T-cell (primary cell): ENCODE measurements around the gene CXCL6. TPM values are rescaled to one million over a fixed set of nuclear protein-coding genes. Genes with fewer than 3 reads are reported as not detected.

Experiments
- ATAC-seq, 4 experiments: fragments of 200-7000 bp in 3 of 4; fragments of 150-1000 bp in 1 of 4; cut with Tn5 transposase; replicated peaks in 1 of 4; 1 replicate in 3 of 4; 2 replicates in 1 of 4; pipeline ENCODE4 v1.10.0; 2021; ENCODE audit warnings: moderate library complexity in 3 of 4, mild to moderate bottlenecking in 2 of 4, moderate number of reproducible peaks in 1 of 4
- CTCF ChIA-PET, 2 donors: fragments of 300-600 bp; sonication (Branson Sonifier 250); formaldehyde crosslinking; loops; one replicate each; lab custom pipeline; 2022; ENCODE audit warnings: antibody characterized with exemption in 2 of 2; lab: Charles Lee
- POLR2A ChIA-PET, 2 donors: fragments of 300-600 bp; sonication (Branson Sonifier 250); formaldehyde crosslinking; loops; one replicate each; lab custom pipeline; 2022; ENCODE audit warnings: antibody characterized with exemption in 2 of 2; lab: Charles Lee
- DNase-seq, 35 experiments: peaks; one replicate each; pipeline versions ENCODE4 v3.0.0 to v3.0.0-alpha.2; 2013 to 2023
- H3K27ac ChIP-seq: one replicate; pipeline ENCODE4 v1.5.1; 2013; ENCODE audit warnings: low read length
- H3K27me3 ChIP-seq, 2 experiments: replicated peaks in 1 of 2; 1 replicate in 1 of 2; 2 replicates in 1 of 2; pipeline versions ENCODE4 v1.6.1 to v1.7.0; 2013; ENCODE audit warnings: low read length in 1 of 2, mixed read lengths in 1 of 2; ENCODE audit not compliant: control insufficient read depth in 2 of 2, insufficient read depth in 2 of 2; ENCODE audit errors: extremely low read depth in 1 of 2
- H3K36me3 ChIP-seq, 2 donors: 1 replicate in 1 of 2; 2 replicates in 1 of 2; pipeline versions ENCODE4 v1.6.1 to v1.7.0; 2013; ENCODE audit warnings: low read length in 1 of 2; ENCODE audit not compliant: control insufficient read depth in 2 of 2, insufficient read depth in 1 of 2; ENCODE audit errors: extremely low read depth in 1 of 2
- H3K4me1 ChIP-seq, 2 experiments: 1 replicate in 1 of 2; 2 replicates in 1 of 2; pipeline versions ENCODE4 v1.6.1 to v1.7.0; 2013; ENCODE audit warnings: low read length in 2 of 2, mixed read lengths in 1 of 2; ENCODE audit not compliant: insufficient read depth in 2 of 2, control insufficient read depth in 1 of 2; ENCODE audit errors: extremely low read depth in 1 of 2
- H3K4me3 ChIP-seq, 2 donors: 1 replicate in 1 of 2; 2 replicates in 1 of 2; pipeline versions ENCODE4 v1.5.1 to v1.7.0; 2013; ENCODE audit warnings: mild to moderate bottlenecking in 2 of 2, low read length in 1 of 2, moderate library complexity in 1 of 2; ENCODE audit not compliant: control insufficient read depth in 1 of 2; ENCODE audit errors: extremely low read depth in 1 of 2
- H3K9me3 ChIP-seq: 2 replicates; pipeline ENCODE4 v1.7.0; 2013
- H3K27ac Mint-ChIP-seq, 2 donors: one replicate each; pipeline ENCODE4 v1.8.0; 2020 to 2021; ENCODE audit warnings: mild to moderate bottlenecking in 2 of 2, mixed read lengths in 2 of 2
- H3K27me3 Mint-ChIP-seq, 2 donors: one replicate each; pipeline ENCODE4 v1.8.0; 2021 to 2022; ENCODE audit warnings: mixed read lengths in 2 of 2
- H3K36me3 Mint-ChIP-seq: one replicate; pipeline ENCODE4 v1.8.0; 2021; ENCODE audit warnings: mixed read lengths
- H3K4me1 Mint-ChIP-seq, 3 donors: one replicate each; pipeline ENCODE4 v1.8.0; 2020 to 2022; ENCODE audit warnings: mixed read lengths in 3 of 3, mild to moderate bottlenecking in 1 of 3
- H3K4me3 Mint-ChIP-seq, 3 donors: one replicate each; pipeline ENCODE4 v1.8.0; 2020 to 2022; ENCODE audit warnings: mild to moderate bottlenecking in 3 of 3, mixed read lengths in 3 of 3, moderate library complexity in 3 of 3
- H3K9me3 Mint-ChIP-seq, 3 donors: one replicate each; pipeline ENCODE4 v1.8.0; 2020 to 2022; ENCODE audit warnings: mixed read lengths in 3 of 3
- WGBS: methylation state at CpG from one replicate; pipeline ENCODE4 v1.1.5; 2013; ENCODE audit warnings: missing lambda C conversion rate; ENCODE audit not compliant: insufficient coverage; 5-methylcytosine and 5-hydroxymethylcytosine counted together
- total RNA-seq, 35 experiments: library from RNA in 6 of 35; stranded (reverse) in 6 of 35; fragments of 120-200 nt in 1 of 35; gene quantifications; one replicate each; pipeline versions ENCODE4 v1.2.1 to v1.2.4 and lab custom pipeline; 2013 to 2026

The CXCL6 gene
- total RNA-seq, 5 donors from 2014 or later (not counting 1 experiment from before 2014, with no cell fraction given): not detected

DNA sequence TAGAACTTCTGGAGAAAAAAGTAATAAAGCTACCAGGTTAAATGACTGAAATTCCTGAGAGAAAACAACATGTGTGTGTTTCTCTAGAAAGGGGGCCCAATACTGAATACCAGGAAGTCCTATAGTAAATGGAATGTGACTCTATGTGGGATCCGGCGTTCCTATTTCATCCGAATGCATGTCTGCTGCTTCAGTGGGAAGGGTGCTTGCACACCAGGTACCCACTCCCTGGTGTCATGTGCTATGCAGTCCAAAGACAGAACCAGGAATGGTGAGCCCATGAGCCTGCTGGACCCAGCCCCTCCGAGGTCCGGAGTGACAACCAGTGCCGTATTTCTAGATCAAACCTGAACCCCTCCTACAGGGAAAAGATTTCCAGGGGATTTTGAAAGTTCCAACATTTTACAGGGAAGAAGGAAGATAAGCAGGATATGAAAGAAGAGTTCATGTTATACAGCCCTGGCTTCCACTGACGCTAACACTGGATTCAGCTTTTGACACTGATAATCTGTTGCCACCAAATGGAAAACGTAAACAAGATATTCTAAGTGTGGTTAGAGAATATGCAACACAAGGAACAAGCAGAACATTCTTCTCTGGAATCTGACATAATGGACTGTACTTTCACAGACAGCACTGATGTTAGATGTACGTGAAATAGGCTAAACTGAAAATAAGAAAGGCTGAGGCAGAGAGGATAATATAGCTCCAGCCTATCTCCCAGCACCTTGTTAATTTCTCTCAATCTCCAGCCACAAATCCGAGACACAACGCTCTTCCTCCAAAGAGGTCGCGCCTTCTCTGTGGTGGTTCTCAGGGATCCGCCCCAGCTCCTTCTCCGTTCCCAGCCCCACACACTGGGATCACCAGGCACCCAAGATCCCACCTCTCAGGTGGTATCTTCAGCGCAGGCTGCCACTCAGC is 32.0 kb downstream of the CXCL6 start:
- Histone ChIP-seq H3K27ac (no peak overlapping the region), H3K4me3 (no peak overlapping the region), H3K27me3 (peaks cover 0 to 14% of the 10 kb centered on the region in 2 experiments), H3K9me3 (no peaks in the 10 kb centered on the region), H3K4me1 (peaks cover 0 to 4% of the 10 kb centered on the region in 2 experiments), H3K36me3 (no peaks in the 10 kb centered on the region)
- H3K4me1 Mint-ChIP-seq: peaks cover 0 to 6% (median 4%) of the 10 kb centered on the region in 3 donors
- no peaks in the 10 kb centered on the region for H3K9me3 Mint-ChIP-seq
- H3K36me3 Mint-ChIP-seq: no peaks in the 10 kb centered on the region
- no peak overlapping the region for H3K27ac Mint-ChIP-seq
- DNase-seq (no peak), ATAC-seq (no peak)
- 34% methylated on average over 8 of the region's 16 CpGs for WGBS
- H3K27me3 Mint-ChIP-seq: peaks cover 18 to 20% of the 10 kb centered on the region in 2 donors
- ChIA-PET CTCF (no interaction called here), POLR2A (no interaction called here)
- no peak overlapping the region for H3K4me3 Mint-ChIP-seq

DNA sequence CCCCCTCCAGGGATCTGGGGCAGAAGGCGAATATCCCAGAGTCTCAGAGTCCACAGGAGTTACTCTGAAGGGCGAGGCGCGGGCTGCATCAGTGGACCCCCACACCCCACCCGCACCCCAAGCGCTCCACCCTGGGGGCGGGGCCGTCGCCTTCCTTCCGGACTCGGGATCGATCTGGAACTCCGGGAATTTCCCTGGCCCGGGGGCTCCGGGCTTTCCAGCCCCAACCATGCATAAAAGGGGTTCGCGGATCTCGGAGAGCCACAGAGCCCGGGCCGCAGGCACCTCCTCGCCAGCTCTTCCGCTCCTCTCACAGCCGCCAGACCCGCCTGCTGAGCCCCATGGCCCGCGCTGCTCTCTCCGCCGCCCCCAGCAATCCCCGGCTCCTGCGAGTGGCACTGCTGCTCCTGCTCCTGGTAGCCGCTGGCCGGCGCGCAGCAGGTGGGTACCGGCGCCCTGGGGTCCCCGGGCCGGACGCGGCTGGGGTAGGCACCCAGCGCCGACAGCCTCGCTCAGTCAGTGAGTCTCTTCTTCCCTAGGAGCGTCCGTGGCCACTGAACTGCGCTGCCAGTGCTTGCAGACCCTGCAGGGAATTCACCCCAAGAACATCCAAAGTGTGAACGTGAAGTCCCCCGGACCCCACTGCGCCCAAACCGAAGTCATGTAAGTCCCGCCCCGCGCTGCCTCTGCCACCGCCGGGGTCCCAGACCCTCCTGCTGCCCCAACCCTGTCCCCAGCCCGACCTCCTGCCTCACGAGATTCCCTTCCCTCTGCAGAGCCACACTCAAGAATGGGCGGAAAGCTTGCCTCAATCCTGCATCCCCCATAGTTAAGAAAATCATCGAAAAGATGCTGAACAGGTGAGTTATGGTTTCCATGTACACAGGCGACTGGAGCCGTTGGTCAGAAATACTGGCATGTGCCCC is 32.9 kb downstream of the CXCL6 start, which contains the start of gene CXCL1:
Gene CXCL1, plus strand, starts transcription at position 264 of the 926 bp plus-strand sequence. Its CDS starts 78 bp downstream, at position 342.
- H3K4me1 Mint-ChIP-seq: peaks cover 0 to 6% (median 4%) of the 10 kb centered on the region in 3 donors
- peaks cover 18 to 20% of the 10 kb centered on the region in 2 donors for H3K27me3 Mint-ChIP-seq
- 9% methylated on average over 55 of the region's 61 CpGs for WGBS
- Histone ChIP-seq H3K27me3 (peaks cover 0 to 14% of the 10 kb centered on the region in 2 experiments), H3K36me3 (no peaks in the 10 kb centered on the region), H3K4me3 (peak within 1 kb of the TSS in 1 of 2 donors; percentile 30), H3K9me3 (no peaks in the 10 kb centered on the region), H3K4me1 (peaks cover 0 to 4% of the 10 kb centered on the region in 2 experiments), H3K27ac (no peak within 1 kb of the TSS)
- no peaks in the 10 kb centered on the region for H3K36me3 Mint-ChIP-seq
- ChIA-PET CTCF (no interaction called here), POLR2A (no interaction called here)
- no peak within 1 kb of the TSS for H3K4me3 Mint-ChIP-seq
- no peaks in the 10 kb centered on the region for H3K9me3 Mint-ChIP-seq
- DNase-seq: no peak
- no peak within 1 kb of the TSS for H3K27ac Mint-ChIP-seq
- ATAC-seq: no peak

DNA sequence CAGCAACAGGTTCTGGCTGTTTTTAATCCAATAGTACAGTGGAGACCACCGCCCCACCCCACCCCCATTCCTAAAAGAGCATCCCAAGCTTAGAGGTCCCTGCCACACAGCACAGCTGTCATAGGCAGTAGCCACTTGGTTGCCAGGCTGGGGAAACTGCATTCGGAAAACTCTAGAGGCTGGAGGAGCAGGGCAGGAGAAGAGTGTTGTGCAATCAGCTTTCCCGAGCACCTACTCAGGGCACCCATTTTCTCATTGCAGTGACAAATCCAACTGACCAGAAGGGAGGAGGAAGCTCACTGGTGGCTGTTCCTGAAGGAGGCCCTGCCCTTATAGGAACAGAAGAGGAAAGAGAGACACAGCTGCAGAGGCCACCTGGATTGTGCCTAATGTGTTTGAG is 33.8 kb downstream of the CXCL6 start:
- H3K4me3 ChIP-seq: no peak overlapping the region
- DNase-seq (no peak), ATAC-seq (no peak)
- Mint-ChIP-seq H3K27ac (no peak overlapping the region), H3K27me3 (peaks cover 18 to 20% of the 10 kb centered on the region in 2 donors), H3K9me3 (no peaks in the 10 kb centered on the region), H3K36me3 (no peaks in the 10 kb centered on the region), H3K4me3 (no peak overlapping the region), H3K4me1 (peaks cover 0 to 6% (median 4%) of the 10 kb centered on the region in 3 donors)
- H3K27ac ChIP-seq: no peak overlapping the region
- H3K36me3 ChIP-seq: no peaks in the 10 kb centered on the region
- H3K27me3 ChIP-seq: peaks cover 0 to 14% of the 10 kb centered on the region in 2 experiments
- H3K4me1 ChIP-seq: peaks cover 0 to 4% of the 10 kb centered on the region in 2 experiments
- CTCF ChIA-PET: interaction anchor here in 1 of 2 donors (0.6 kb wide), 1 partner anchor 380 kb away, joined by 3 read pairs; no protein-coding TSS in a partner anchor
- POLR2A ChIA-PET: no interaction called here
- no peaks in the 10 kb centered on the region for H3K9me3 ChIP-seq
- WGBS: 100% methylated on average over 1 of the region's 3 CpGs

GRCh38 chr4:73870768-73871167 is 34.3 kb downstream of the CXCL6 start:
- H3K36me3 Mint-ChIP-seq: no peaks in the 10 kb centered on the region
- Histone ChIP-seq H3K27ac (no peak overlapping the region), H3K27me3 (peaks cover 0 to 14% of the 10 kb centered on the region in 2 experiments), H3K36me3 (no peaks in the 10 kb centered on the region), H3K4me3 (no peak overlapping the region), H3K4me1 (peaks cover 0 to 4% of the 10 kb centered on the region in 2 experiments), H3K9me3 (no peaks in the 10 kb centered on the region)
- H3K27ac Mint-ChIP-seq: no peak overlapping the region
- peaks cover 18 to 20% of the 10 kb centered on the region in 2 donors for H3K27me3 Mint-ChIP-seq
- H3K9me3 Mint-ChIP-seq: no peaks in the 10 kb centered on the region
- ChIA-PET POLR2A (no interaction called here), CTCF (interaction anchor here in 1 of 2 donors (0.6 kb wide), 1 partner anchor 380 kb away, joined by 3 read pairs; no protein-coding TSS in a partner anchor)
- H3K4me1 Mint-ChIP-seq: peaks cover 0 to 6% (median 4%) of the 10 kb centered on the region in 3 donors
- ATAC-seq (no peak), DNase-seq (no peak)
- H3K4me3 Mint-ChIP-seq: no peak overlapping the region
- WGBS: 100% methylated on average over 1 of the region's 1 CpG

GRCh38 chr4:73871511-73872310 is 35.2 kb downstream of the CXCL6 start:
- Histone ChIP-seq H3K27me3 (peaks cover 0 to 14% of the 10 kb centered on the region in 2 experiments), H3K36me3 (no peaks in the 10 kb centered on the region), H3K4me1 (peaks cover 0 to 4% of the 10 kb centered on the region in 2 experiments), H3K9me3 (no peaks in the 10 kb centered on the region), H3K4me3 (no peak overlapping the region), H3K27ac (no peak overlapping the region)
- no peaks in the 10 kb centered on the region for H3K36me3 Mint-ChIP-seq
- no CpG with 5 or more reads among the region's 6 CpGs for WGBS
- POLR2A ChIA-PET: no interaction called here
- no peaks in the 10 kb centered on the region for H3K9me3 Mint-ChIP-seq
- H3K27ac Mint-ChIP-seq: no peak overlapping the region
- DNase-seq (no peak), ATAC-seq (no peak)
- H3K27me3 Mint-ChIP-seq: peaks cover 18 to 20% of the 10 kb centered on the region in 2 donors
- H3K4me1 Mint-ChIP-seq: peaks cover 0 to 6% (median 4%) of the 10 kb centered on the region in 3 donors
- no peak overlapping the region for H3K4me3 Mint-ChIP-seq
- CTCF ChIA-PET: no interaction called here
